ENCODE data around the gene CCDC124. TPM values are rescaled to one million over a fixed set of nuclear protein-coding genes. Genes with fewer than 3 reads are reported as not detected.

Gene CCDC124
- total and polyA plus RNA-seq, 3 experiments from 2014 or later: 65.7 to 195 (median 184) TPM

DNA sequence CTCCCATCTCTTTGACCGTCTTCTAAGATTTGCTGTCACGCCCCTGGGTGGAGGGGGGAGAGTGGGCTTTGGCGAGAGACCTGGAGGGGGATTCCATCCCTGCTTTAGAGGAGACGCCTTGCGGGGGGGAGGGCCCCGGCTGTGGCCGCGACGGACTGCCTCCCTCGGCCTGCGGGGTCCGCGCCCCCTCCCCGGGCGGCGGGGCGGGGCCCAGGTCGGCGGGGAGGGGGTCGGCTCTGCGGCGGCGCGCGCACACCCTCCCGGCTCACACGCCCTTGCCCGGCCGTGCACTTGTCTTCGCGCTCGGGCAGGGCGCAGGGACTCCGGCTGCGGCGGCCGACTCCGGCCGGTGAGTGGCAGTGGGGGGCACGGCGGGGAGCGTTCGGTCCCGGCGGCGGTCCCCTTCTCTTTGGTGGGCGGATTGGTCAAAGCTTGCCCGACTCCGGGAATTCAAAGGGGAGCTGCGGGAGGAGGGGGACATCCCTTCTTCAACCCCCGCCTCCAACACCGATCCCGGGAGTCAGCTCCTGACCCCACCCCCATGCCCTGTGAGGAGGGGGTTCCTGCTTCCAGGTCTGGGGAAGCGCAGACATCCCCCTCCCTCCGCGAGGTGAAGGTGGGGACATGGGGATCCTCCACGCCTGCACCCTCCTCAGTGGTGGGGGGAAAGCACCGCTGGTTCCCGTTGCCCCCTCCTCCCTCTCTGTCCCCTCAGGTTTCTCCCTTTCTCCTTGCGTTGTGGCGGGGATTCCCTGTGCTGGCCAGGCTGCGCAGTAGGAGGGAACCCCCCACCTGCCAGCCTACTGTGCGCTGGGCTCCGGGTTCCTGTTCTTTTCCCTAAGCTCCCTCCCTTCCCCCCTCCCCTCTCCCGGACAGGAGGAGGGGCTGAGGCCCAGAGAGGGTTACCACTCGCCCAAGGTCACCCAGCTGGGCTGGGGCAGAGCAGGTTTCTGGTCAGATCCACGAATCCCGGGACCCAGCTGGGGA, 19.5 kb downstream of the CCDC124 start:
- H3K36me3 Mint-ChIP-seq: peaks cover 0 to 2% (median 0%) of the 10 kb centered on the region in 3 donors
- ChIA-PET POLR2A (no interaction called here), CTCF (interaction anchor here (1.8 to 1.9 kb wide), 2 partner anchors 14 to 44 kb away, joined by 4 to 6 read pairs; no protein-coding TSS in a partner anchor)
- H3K9me3 ChIP-seq (ENCODE audit: low read length): no peaks in the 10 kb centered on the region
- no peaks in the 10 kb centered on the region for H3K9me3 Mint-ChIP-seq
- peaks cover 49% of the 10 kb centered on the region for H3K4me1 ChIP-seq (ENCODE audit: insufficient read depth, low read length)
- no peak overlapping the region for H3K4me3 ChIP-seq (ENCODE audit: low read length)
- DNase-seq: peak in 2 of 5 donors; percentile 23 to 56
- peak overlapping the region in 4 of 7 donors; percentile 26 to 72 (median 50) for H3K4me3 Mint-ChIP-seq
- no peaks in the 10 kb centered on the region for H3K36me3 ChIP-seq (ENCODE audit: insufficient read depth, low read length)
- peaks cover 47 to 53% of the 10 kb centered on the region in 2 donors for H3K27me3 Mint-ChIP-seq
- H3K27me3 ChIP-seq (ENCODE audit: insufficient read depth, low read length, poor library complexity, severe bottlenecking): peaks cover 44% of the 10 kb centered on the region
- peak overlapping the region; percentile 30 for H3K27ac ChIP-seq (ENCODE audit: low read depth, low read length)
- H3K4me1 Mint-ChIP-seq: peaks cover 32 to 49% (median 34%) of the 10 kb centered on the region in 3 donors
- peak overlapping the region in 2 of 8 donors; percentile 56 to 97 for H3K27ac Mint-ChIP-seq

DNA sequence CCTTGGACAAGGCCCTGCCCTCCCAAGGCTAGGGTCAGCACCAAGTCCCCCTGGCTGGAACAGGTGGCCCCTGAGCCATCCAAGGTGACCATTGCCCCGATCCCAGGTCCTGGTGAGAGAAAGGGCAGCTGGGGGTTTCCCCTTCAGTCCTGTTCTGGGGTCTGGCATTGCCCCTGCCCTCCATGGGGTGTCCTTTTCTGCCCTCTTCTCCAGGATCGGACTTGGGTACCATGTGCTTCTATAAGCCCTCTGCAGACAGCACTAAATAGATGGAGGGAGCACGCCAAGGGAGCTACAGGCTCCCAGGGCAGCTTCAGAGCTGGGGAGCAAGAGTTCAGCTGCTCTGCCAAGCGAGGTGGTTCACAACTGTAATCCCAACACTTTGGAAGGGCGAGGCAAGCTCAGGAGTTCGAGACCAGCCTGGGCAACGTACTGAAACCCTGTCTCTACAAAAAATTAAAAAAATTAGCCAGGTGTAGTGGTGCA, 20.5 kb downstream of the CCDC124 start:
- no peaks in the 10 kb centered on the region for H3K9me3 Mint-ChIP-seq
- DNase-seq: no peak
- no peak overlapping the region for H3K4me3 Mint-ChIP-seq
- Histone ChIP-seq H3K4me3 (ENCODE audit: low read length) (no peak overlapping the region), H3K27ac (ENCODE audit: low read depth, low read length) (peak overlapping the region; percentile 30), H3K36me3 (ENCODE audit: insufficient read depth, low read length) (no peaks in the 10 kb centered on the region), H3K4me1 (ENCODE audit: insufficient read depth, low read length) (peaks cover 47% of the 10 kb centered on the region), H3K27me3 (ENCODE audit: insufficient read depth, low read length, poor library complexity, severe bottlenecking) (peaks cover 44% of the 10 kb centered on the region), H3K9me3 (ENCODE audit: low read length) (no peaks in the 10 kb centered on the region)
- no peaks in the 10 kb centered on the region for H3K36me3 Mint-ChIP-seq
- CTCF ChIA-PET: interaction anchor here (1.3 to 3.0 kb wide), 4 partner anchors 15 to 94 kb away, joined by 4 to 14 read pairs (median 6); partner anchors contain the start of gene RPL18A
- peaks cover 55 to 58% of the 10 kb centered on the region in 2 donors for H3K27me3 Mint-ChIP-seq
- H3K4me1 Mint-ChIP-seq: peaks cover 29 to 46% (median 32%) of the 10 kb centered on the region in 3 donors
- POLR2A ChIA-PET: no interaction called here
- H3K27ac Mint-ChIP-seq: peak overlapping the region in 3 of 8 donors; percentile 29 to 40 (median 30)

DNA sequence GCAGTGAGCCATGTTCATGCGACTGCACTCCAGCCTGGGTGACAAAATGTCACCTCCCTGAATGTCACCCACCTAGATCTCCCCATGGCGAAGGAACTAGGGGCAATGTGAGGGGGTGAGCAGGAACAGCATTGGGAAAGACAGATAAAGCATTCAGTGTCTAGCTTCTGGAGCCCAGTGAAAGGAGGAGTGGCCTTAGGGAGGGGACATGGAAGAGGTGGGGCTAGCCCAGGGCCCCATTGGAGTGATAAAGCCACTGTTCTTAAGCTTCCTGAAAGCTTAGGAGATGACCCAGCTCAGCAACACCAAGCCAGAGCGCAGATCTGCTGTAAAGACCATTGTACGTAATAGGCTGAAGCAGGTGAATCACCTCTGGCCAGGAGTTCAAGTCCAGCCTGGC, 21.1 kb downstream of the CCDC124 start:
- CTCF ChIA-PET: interaction anchor here (1.3 to 3.0 kb wide), 3 partner anchors 42 to 202 kb away, joined by 3 to 14 read pairs (median 5); partner anchors contain the start of genes FCHO1 and RPL18A

DNA sequence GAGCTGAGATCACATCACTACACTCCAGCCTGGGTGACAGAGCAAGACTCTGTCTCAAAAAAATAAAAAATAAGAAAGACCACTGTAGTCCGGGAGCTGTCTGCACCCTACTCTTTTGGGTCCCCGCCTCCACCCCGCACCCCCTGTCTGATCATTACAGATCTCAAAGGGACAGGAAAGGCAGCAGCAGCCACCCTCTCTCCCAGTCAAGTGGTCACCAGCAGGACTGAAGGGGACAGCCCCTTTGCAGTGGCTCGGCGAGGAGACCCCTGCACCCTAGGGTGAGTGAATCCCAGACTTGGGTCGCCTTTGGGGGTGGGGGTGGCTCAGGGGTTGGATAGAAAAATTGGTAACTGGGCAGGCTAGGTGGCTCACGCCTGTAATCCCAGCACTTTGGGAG, 21.6 kb downstream of the CCDC124 start:
- peaks cover 50 to 52% of the 10 kb centered on the region in 2 donors for H3K27me3 Mint-ChIP-seq
- H3K4me1 Mint-ChIP-seq: peaks cover 23 to 38% (median 23%) of the 10 kb centered on the region in 3 donors
- H3K9me3 Mint-ChIP-seq: no peaks in the 10 kb centered on the region
- no peak for DNase-seq
- Histone ChIP-seq H3K36me3 (ENCODE audit: insufficient read depth, low read length) (no peaks in the 10 kb centered on the region), H3K4me3 (ENCODE audit: low read length) (no peak overlapping the region), H3K27me3 (ENCODE audit: insufficient read depth, low read length, poor library complexity, severe bottlenecking) (peaks cover 39% of the 10 kb centered on the region), H3K9me3 (ENCODE audit: low read length) (no peaks in the 10 kb centered on the region), H3K27ac (ENCODE audit: low read depth, low read length) (no peak overlapping the region), H3K4me1 (ENCODE audit: insufficient read depth, low read length) (peaks cover 38% of the 10 kb centered on the region)
- H3K27ac Mint-ChIP-seq: no peak overlapping the region
- H3K4me3 Mint-ChIP-seq: no peak overlapping the region
- ChIA-PET CTCF (interaction anchor here (0.7 to 3.0 kb wide), 4 partner anchors 42 to 315 kb away, joined by 3 to 14 read pairs (median 4); partner anchors contain the start of genes FCHO1 and RPL18A), POLR2A (no interaction called here)
- H3K36me3 Mint-ChIP-seq: no peaks in the 10 kb centered on the region

More for the DNA sequence above, 21.1 kb downstream of the CCDC124 start:
- no peaks in the 10 kb centered on the region for H3K36me3 ChIP-seq (ENCODE audit: insufficient read depth, low read length)
- no peak for DNase-seq
- peaks cover 26 to 43% (median 29%) of the 10 kb centered on the region in 3 donors for H3K4me1 Mint-ChIP-seq
- H3K27ac ChIP-seq (ENCODE audit: low read depth, low read length): peak overlapping the region; percentile 30
- H3K27ac Mint-ChIP-seq: peak overlapping the region in 2 of 8 donors; percentile 29 to 30
- no peaks in the 10 kb centered on the region for H3K9me3 ChIP-seq (ENCODE audit: low read length)
- no peak overlapping the region for H3K4me3 ChIP-seq (ENCODE audit: low read length)
- H3K9me3 Mint-ChIP-seq: no peaks in the 10 kb centered on the region
- H3K27me3 ChIP-seq (ENCODE audit: insufficient read depth, low read length, poor library complexity, severe bottlenecking): peaks cover 44% of the 10 kb centered on the region
- H3K36me3 Mint-ChIP-seq: no peaks in the 10 kb centered on the region
- no peak overlapping the region for H3K4me3 Mint-ChIP-seq
- POLR2A ChIA-PET: no interaction called here
- peaks cover 55% of the 10 kb centered on the region in 2 donors for H3K27me3 Mint-ChIP-seq
- H3K4me1 ChIP-seq (ENCODE audit: insufficient read depth, low read length): peaks cover 43% of the 10 kb centered on the region

DNA sequence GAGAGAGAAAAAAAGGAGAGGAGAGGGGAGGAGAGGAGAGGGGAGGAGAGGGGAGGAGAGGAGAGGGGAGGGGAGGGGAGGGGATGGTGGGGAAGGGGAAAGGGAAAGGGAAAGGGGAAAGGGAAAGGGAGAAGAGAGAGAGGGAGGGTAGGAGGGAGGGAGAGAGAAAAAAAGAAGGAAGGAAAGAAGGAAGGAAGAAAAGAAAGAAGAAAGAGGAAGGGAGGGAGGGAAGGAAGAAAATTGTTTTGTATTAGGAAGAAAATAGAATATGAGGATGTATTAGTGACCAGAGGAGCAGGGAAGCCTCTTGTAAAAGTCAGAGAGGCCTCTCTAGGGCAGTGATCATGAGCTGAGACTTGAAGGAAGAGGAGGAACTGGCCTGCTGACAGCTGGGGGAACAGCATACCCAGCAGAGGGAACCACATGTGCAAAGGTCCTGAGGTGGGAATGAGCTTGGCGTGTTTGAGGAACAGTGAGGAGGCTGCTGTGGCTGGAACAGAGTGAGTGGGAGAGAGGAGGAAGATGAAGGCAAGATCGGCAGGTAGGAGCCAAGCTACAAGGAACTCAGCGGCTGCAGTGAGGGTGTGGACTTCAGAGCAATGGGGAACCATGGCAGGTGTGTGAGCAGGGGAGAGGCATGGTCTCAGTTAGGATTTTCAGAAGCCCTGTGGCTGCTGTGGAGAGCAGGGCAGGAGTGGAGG, 24.5 kb downstream of the CCDC124 start:
- H3K27me3 Mint-ChIP-seq: peaks cover 27 to 29% of the 10 kb centered on the region in 2 donors
- ChIA-PET POLR2A (no interaction called here), CTCF (no interaction called here)
- Histone ChIP-seq H3K27ac (ENCODE audit: low read depth, low read length) (no peak overlapping the region), H3K4me3 (ENCODE audit: low read length) (no peak overlapping the region), H3K9me3 (ENCODE audit: low read length) (no peaks in the 10 kb centered on the region), H3K4me1 (ENCODE audit: insufficient read depth, low read length) (peaks cover 11% of the 10 kb centered on the region), H3K36me3 (ENCODE audit: insufficient read depth, low read length) (no peaks in the 10 kb centered on the region), H3K27me3 (ENCODE audit: insufficient read depth, low read length, poor library complexity, severe bottlenecking) (peaks cover 17% of the 10 kb centered on the region)
- DNase-seq: no peak
- H3K36me3 Mint-ChIP-seq: no peaks in the 10 kb centered on the region
- H3K27ac Mint-ChIP-seq: peak overlapping the region in 1 of 8 donors; percentile 63
- no peak overlapping the region for H3K4me3 Mint-ChIP-seq
- H3K4me1 Mint-ChIP-seq: peaks cover 0 to 12% (median 2%) of the 10 kb centered on the region in 3 donors
- H3K9me3 Mint-ChIP-seq: no peaks in the 10 kb centered on the region

DNA sequence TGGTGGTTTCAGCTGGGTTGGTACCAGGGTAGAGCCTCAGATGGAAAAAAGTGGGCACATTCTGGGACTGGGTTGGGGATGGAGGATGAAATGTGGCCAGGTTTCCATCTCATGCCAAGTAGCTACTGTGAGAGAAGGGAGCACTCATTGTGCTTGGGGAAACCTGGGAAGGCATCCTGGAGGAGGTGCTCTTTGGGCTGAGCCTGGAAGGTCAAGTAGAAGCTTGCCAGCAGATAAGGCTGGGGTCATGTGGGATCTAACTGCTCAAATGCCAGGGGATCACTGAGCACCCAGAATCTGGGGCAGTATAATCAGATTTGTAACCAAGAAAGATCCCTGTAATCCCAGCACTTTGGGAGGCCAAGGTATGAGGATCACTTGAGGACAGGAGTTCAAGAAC, 25.1 kb downstream of the CCDC124 start:
- Mint-ChIP-seq H3K27ac (no peak overlapping the region), H3K9me3 (no peaks in the 10 kb centered on the region), H3K27me3 (peaks cover 24 to 28% of the 10 kb centered on the region in 2 donors), H3K36me3 (no peaks in the 10 kb centered on the region), H3K4me3 (no peak overlapping the region), H3K4me1 (peaks cover 0 to 6% (median 0%) of the 10 kb centered on the region in 3 donors)
- peaks cover 11% of the 10 kb centered on the region for H3K27me3 ChIP-seq (ENCODE audit: insufficient read depth, low read length, poor library complexity, severe bottlenecking)
- POLR2A ChIA-PET: no interaction called here
- DNase-seq: no peak
- H3K4me3 ChIP-seq (ENCODE audit: low read length): no peak overlapping the region
- H3K36me3 ChIP-seq (ENCODE audit: insufficient read depth, low read length): no peaks in the 10 kb centered on the region
- peaks cover 5% of the 10 kb centered on the region for H3K4me1 ChIP-seq (ENCODE audit: insufficient read depth, low read length)
- no peak overlapping the region for H3K27ac ChIP-seq (ENCODE audit: low read depth, low read length)
- CTCF ChIA-PET: interaction anchor here (2.7 kb wide), 1 partner anchor 20 kb away, joined by 9 read pairs; no protein-coding TSS in a partner anchor
- no peaks in the 10 kb centered on the region for H3K9me3 ChIP-seq (ENCODE audit: low read length)

DNA sequence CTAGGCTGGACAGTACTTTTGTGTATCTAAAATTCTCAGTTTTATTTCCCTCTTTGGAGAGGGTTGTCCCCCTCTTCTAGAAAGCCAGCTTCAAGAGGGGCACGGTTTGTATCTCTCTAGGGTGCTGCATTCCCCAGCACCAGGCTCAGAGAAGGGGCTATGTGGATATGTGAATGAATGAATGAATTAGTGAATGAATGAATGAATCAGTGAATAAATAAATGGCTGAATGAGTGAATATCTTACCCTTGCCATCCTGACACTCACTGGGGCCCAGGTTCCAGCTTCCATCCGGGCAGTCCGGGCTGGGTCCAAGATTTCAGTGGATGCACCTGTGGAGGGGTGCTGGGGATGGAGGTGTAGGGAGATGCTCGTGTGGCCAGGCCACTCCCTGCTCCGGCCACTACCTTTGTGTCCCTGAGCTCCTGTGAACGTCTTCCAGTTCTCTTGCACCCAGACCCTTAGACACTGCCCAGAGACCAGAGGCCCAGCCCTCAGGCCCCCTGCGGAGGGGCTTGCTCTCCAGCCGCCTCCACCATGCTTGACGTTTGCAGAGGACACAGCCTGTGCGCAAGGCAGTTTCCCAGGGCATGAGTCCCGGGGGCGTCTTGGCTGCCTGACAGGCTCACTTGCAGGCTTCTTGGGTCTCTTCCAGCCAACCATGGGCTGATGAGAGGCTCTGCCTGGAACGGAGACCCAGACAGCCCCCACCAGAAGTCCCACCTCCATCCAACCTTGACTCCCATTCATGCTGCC, 31.3 kb downstream of the CCDC124 start:
- no peaks in the 10 kb centered on the region for H3K4me1 ChIP-seq (ENCODE audit: insufficient read depth, low read length)
- peaks cover 18% of the 10 kb centered on the region for H3K27me3 ChIP-seq (ENCODE audit: insufficient read depth, low read length, poor library complexity, severe bottlenecking)
- Mint-ChIP-seq H3K9me3 (peaks cover 0 to 2% (median 0%) of the 10 kb centered on the region in 5 donors), H3K36me3 (no peaks in the 10 kb centered on the region), H3K4me3 (no peak overlapping the region), H3K27ac (no peak overlapping the region), H3K27me3 (peaks cover 38 to 50% of the 10 kb centered on the region in 2 donors), H3K4me1 (peaks cover 7 to 12% (median 8%) of the 10 kb centered on the region in 3 donors)
- no peak overlapping the region for H3K27ac ChIP-seq (ENCODE audit: low read depth, low read length)
- POLR2A ChIA-PET: no interaction called here
- no peak for DNase-seq
- H3K36me3 ChIP-seq (ENCODE audit: insufficient read depth, low read length): no peaks in the 10 kb centered on the region
- no peak overlapping the region for H3K4me3 ChIP-seq (ENCODE audit: low read length)
- CTCF ChIA-PET: no interaction called here
- no peaks in the 10 kb centered on the region for H3K9me3 ChIP-seq (ENCODE audit: low read length)

All from CD8-positive, alpha-beta memory T cell (primary cell).